Left lobe of liver (tissue), 2 donors: ENCODE measurements around the gene LSM3. TPM values are rescaled to one million over a fixed set of nuclear protein-coding genes. Genes with fewer than 3 reads are reported as not detected.

Source experiments
- ATAC-seq: fragments of 200-7000 bp; cut with Tn5 transposase; one replicate; pipeline ENCODE4 v1.9.1; 2020; ENCODE audit warnings: mild to moderate bottlenecking, moderate library complexity
- DNase-seq: peaks from one replicate; pipeline ENCODE4 v3.0.0-alpha.2; 2020; ENCODE audit warnings: low spot score
- total RNA-seq: library from RNA; stranded (reverse); gene quantifications from one replicate; pipeline ENCODE4 v1.2.1, GENCODE V29; 2021
- donor health status: DM: no; HTN: no; CAD: no; lungs with moderate emphysema.
- donor health status: DM: no; HTN: yes; CAD: no.

LSM3 gene
- total RNA-seq, 1 donor from 2014 or later = 5.0 TPM

DNA sequence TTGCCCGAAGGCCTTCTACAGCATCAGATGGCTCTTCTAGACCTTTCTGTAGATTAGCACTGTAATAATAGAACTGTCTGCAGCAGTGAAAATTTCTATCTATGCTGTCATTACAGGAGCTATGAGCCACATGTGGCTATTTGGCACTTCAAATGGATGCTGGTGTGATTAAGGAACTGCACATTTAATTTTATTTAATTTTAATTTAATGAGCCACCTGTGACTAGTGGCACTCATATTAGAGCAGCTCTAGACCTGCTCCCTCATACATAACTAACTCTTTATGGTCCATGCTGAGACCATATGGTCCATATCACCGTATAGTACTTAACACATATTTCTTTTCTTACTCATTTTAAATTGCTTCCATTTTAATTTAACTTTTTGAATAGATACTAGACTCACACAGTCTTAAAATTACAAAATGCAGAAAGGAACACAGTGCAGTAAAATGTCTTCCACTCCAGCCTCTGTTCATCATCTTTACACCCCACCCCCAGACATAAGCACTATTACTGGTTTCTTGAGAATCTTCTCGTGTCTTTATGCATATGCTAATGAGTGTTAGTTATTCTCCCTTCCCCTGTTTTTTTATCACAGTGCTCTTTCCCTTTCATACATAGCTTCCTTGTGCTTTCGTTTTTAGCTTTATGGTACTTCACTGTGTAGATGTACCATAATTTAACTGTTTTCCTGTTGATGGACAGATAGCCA is 9.6 kb downstream of the LSM3 start:
- DNase-seq (no peak), ATAC-seq (no peak)

- DNase-seq = no peak
- no peak for ATAC-seq
Measured at GRCh38 chr3:14194865-14195264, 16.2 kb downstream of the LSM3 start.

DNA sequence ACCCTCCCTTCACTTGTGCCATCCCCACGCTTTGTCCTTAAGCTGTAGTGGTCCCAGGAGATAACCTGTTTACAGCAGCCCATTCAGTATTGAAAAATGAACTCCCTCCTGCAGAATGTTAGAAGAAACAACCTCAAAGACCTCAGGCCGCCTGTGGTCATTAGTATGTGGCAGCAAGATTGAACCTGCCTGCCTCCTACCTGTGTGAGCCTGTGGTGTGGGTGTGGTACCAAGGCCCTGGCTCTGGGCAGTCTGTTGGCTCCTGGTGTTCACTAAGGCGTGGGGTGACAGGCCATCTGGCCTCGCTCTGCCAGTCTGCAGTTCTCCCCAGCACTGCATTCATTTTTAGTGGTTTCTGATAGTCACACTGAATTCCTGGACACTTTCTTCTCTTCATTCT is 21.0 kb downstream of the LSM3 start:
- ATAC-seq = no peak
- no peak for DNase-seq

- DNase-seq = no peak
- no peak for ATAC-seq
Measured at GRCh38 chr3:14200276-14200675, 21.7 kb downstream of the LSM3 start.

DNA sequence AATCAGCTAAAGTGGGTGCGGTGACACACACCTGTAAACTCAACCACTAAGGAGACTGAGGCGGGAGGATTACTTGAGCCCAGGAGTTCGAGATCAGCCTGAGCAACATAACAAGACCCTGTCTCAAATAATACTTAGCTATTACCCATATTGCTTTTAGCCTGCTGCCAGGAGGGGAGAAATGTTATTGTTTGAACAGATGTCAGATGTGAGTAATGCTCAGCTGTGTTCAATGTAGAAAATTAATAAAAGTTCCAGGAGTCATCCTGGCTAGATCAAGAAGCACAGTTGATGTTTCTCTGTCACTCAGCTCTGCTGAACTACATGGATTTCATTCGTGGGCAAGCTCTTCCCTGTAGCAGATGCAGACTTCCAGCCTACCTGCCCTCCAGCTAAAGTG is 22.2 kb downstream of the LSM3 start:
- DNase-seq (no peak), ATAC-seq (no peak)

GRCh38 chr3:14201940-14202684 is 23.5 kb downstream of the LSM3 start:
- peak; percentile 93 for DNase-seq
- ATAC-seq = peak; percentile 83

DNA sequence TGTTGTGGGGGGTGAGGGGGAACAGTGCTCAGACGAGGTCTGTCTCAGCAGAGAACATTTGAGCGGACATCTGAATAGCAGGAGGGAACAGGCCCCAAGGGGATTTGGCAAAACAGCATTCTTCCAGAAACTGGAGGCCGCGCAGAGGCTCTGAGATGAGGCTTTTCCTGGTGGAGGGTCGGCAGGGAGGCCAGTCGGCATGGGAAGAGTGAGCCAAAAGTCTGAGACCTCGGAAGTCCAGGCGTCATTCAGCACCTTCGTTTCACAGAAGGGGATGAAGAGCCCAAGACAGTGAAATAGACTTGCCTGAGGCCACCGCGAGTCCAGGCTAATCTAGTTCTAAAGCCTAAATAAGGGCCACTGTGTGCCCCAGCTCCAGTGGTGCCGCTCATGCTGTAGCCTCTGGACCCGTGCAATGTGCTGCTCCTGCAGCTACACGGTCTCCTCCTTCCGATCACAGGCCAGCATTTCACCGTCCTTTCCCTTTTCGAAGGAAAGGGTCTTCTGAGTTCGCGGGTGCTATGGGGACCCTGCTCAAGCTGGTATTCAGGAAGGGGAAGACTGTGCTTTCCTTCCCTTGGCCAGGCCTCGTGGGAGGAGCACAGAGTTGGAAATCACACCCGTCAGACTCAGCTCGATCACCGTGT is 24.4 kb downstream of the LSM3 start:
- ATAC-seq = no peak

GRCh38 chr3:14203521-14204079 is 25.0 kb downstream of the LSM3 start:
- ATAC-seq (peak; percentile 79), DNase-seq (peak; percentile 75)

More for the DNA sequence above, 24.4 kb downstream of the LSM3 start:
- no peak for DNase-seq

- DNase-seq (peak; percentile 73), ATAC-seq (peak; percentile 59)
Measured at GRCh38 chr3:14204515-14205284, 26.1 kb downstream of the LSM3 start.

GRCh38 chr3:14206548-14207177 is 28.0 kb downstream of the LSM3 start:
- no peak for ATAC-seq

DNA sequence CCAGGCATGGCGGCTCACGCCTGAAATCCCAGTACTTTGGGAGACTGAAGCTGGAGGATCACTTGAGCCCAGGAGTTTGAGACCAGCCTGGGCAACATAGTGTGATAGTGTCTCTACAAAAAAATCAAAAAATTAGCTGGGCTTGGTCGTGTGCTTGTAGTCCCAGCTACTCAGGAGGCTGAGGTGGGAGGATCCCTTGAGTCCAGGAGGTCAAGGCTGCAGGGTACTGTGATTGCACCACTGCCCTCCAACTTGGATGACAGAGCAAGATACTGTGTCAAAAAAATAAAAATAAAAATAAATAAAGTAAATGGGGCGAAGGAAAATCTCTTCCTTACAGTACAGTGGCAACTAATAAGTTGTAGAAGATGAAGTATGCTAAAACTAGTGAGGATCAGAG is 29.6 kb downstream of the LSM3 start:
- DNase-seq = no peak
- no peak for ATAC-seq

More at GRCh38 chr3:14206548-14207177, 28.0 kb downstream of the LSM3 start:
- DNase-seq = no peak

DNA sequence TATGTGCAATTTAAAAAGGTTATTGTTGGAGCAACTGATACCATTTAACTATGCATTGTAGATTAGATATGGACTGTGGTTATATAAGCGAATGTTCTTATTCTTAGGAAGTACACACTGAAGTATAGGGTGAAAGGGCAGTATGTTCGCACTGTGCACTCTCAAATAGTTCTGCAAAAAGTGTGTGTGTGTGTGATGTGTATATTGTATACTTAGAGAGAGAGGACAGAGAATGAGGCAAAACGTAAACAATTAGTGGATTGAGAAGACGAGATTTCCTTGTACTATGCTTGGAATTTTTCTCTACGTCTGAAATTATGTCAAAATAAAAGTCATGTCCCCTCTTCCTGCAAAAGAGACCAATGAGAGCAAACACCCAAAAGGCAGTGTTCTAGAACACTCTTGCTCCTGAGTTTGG is 30.4 kb downstream of the LSM3 start:
- ATAC-seq = no peak
- no peak for DNase-seq

GRCh38 chr3:14209581-14210289 is 31.1 kb downstream of the LSM3 start:
- DNase-seq (no peak), ATAC-seq (no peak)

DNA sequence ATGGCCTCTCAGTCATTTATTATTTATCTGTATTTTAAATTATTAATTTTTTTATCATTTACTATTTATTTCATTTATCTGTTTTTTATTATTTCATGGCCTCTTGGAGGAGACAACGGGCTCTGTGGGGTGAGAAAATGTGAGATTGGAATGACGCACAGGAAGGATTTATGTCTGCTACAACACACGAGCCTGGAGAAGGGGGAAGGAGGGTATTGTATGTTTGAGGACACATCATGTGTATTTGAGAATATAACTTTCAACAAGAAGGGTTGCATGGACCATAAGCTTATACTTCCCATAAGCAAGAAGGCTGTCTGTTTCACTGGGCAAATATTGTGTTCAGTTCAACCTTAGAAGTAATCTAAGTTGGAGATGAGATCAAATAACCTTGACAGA is 31.7 kb downstream of the LSM3 start:
- no peak for ATAC-seq

GRCh38 chr3:14210843-14211594 is 32.4 kb downstream of the LSM3 start:
- no peak for DNase-seq
- ATAC-seq = no peak

More for the DNA sequence above, 31.7 kb downstream of the LSM3 start:
- DNase-seq = no peak

- ATAC-seq (no peak), DNase-seq (no peak)
Measured at GRCh38 chr3:14211621-14212020, 33.0 kb downstream of the LSM3 start.

GRCh38 chr3:14212032-14212431 is 33.4 kb downstream of the LSM3 start:
- DNase-seq = no peak
- ATAC-seq = no peak

- DNase-seq (no peak), ATAC-seq (no peak)
Measured at GRCh38 chr3:14213066-14213774, 34.6 kb downstream of the LSM3 start.
